GM18907 (cell line): ENCODE results near the gene UPF3A.
"Not testable (repeated sequence)": the region's sequence is repeated elsewhere in the genome, so short reads cannot be mapped to it uniquely, and the experiment has no call there.

ENCODE experiments used
- ATAC-seq: cut with Tn5 transposase; IDR thresholded peaks from one replicate; pipeline ENCODE4 v1.9.1; 2021; ENCODE audit warnings: mild to moderate bottlenecking, moderate library complexity; ENCODE audit not compliant: unreplicated experiment

The UPF3A gene, protein sequence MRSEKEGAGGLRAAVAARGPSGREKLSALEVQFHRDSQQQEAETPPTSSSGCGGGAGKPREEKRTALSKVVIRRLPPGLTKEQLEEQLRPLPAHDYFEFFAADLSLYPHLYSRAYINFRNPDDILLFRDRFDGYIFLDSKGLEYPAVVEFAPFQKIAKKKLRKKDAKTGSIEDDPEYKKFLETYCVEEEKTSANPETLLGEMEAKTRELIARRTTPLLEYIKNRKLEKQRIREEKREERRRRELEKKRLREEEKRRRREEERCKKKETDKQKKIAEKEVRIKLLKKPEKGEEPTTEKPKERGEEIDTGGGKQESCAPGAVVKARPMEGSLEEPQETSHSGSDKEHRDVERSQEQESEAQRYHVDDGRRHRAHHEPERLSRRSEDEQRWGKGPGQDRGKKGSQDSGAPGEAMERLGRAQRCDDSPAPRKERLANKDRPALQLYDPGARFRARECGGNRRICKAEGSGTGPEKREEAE

GRCh38 chr13:114281351-114282040 is at the start of gene UPF3A:
TSS of gene UPF3A (plus strand) at chr13:114281601. CDS start at chr13:114281640, 39 bp downstream.
- ATAC-seq: peak; percentile 72

- no peak for ATAC-seq
Observed at GRCh38 chr13:114231886-114232285, 49.5 kb upstream of the UPF3A start.

DNA sequence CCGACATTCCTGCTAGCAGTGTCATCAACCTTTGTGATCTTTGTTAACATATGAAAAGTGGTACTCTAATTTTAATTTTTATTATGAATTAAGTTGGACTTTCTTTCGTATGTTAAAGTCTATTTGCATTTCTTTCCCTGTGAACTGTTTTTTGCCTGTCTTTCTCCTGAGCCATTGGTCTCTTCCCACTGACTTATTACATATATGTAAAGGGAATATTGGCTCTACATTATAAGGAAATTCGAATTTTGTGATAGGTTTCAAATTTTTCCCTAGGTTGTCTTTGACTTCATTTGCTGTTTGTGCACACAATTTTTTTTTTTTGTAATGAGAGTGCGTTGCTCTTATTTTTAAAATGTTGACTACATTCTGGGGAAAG is 47.1 kb upstream of the UPF3A start:
- no peak for ATAC-seq

- peak; percentile 91 for ATAC-seq
Observed at GRCh38 chr13:114234645-114235421, 46.6 kb upstream of the UPF3A start, which contains the start of gene CDC16. TSS of gene CDC16 (plus strand) at chr13:114234897. CDS start at chr13:114235085, 188 bp downstream.

GRCh38 chr13:114235697-114236096 is 45.7 kb upstream of the UPF3A start:
- no peak for ATAC-seq

- ATAC-seq: no peak
Observed at GRCh38 chr13:114236227-114236626, 45.2 kb upstream of the UPF3A start.

DNA sequence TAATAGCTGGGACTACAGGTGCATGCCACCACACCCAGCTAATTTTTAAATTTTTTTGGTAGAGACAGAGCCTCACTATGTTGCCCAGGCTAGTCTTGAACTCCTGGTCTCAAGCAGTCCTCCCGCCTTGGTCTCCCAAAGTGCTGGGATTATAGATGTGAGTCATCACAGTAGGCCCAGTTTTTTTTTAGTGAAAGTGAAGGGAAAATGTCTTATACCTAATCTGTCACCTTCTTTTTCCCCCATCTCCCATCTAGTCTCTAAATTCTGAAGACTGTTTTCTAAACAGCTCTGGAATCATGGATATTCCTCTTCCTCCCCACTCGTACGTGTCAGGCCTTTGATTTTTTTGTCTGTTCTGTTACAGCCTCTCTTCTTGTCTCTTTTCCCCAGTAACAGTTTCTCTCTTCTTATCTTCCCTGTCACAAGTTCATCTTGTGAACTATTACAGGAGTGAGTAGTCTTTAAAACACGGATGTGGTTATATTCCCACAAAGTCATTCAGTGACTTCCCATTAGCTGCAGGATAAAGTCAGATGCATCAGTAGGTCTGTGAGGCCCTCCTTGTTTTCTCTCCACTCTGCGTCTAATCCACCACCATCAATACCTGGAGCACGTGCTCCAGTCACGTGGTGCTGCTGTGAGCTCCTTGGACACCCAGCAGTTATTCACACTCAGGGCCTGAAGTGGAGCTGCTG is 43.8 kb upstream of the UPF3A start:
- ATAC-seq: no peak

DNA sequence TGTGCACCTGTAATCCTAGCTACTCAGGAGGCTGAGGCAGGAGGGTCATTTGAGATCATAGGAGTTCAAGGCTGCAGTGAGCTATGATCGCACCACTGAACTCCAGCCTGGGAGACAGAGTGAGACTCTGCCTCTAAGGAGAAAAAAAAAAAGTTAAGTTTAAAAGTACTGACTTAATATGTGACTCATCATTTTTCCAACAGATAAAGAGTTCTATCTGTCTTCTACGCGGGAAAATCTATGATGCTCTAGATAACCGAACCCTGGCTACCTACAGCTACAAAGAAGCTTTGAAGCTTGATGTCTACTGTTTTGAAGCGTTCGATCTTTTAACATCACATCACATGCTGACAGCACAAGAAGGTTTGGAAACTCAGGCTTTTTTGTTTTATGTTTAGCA is 39.5 kb upstream of the UPF3A start:
- ATAC-seq: no peak

DNA sequence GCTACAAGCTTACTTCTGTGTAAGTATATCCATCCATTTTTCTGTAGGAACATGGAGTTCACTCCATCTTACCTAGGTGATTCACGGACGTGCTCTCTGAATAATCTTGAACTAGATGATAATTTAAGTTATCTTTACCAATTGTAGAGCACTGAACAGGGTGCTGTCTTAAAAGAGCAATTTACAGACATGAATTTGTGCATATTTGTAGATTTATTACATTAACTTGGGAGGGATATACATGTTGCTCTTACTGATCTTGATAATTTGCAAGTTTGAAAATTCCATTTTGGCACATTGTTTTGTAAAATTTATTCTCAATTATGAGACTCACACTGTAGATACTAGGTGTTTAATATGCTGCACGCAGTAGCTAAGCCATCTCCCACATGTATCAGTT is 37.4 kb upstream of the UPF3A start:
- no peak for ATAC-seq

GRCh38 chr13:114244637-114245036 is 36.8 kb upstream of the UPF3A start:
- ATAC-seq: no peak

- no peak for ATAC-seq
Observed at GRCh38 chr13:114248011-114248410, 33.4 kb upstream of the UPF3A start.

DNA sequence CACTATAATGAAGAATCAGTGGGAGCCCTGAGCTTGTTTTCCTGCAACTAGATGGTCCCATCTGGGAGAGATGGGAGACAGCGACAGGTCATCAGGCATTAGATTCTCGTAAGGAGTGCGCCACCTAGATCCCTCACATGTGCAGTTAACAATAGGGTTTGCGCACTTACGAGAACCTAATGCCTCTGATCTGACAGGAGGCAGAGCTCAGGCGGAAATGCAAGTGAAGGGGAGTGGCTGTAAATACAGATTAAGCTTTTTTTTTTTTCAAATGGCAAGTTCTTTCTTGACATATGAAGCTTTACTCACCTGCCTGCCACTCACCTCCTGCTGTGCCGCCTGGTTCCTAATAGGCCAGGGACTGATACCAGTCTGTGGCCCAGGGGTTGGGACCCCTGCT is 32.3 kb upstream of the UPF3A start:
- ATAC-seq: no peak

DNA sequence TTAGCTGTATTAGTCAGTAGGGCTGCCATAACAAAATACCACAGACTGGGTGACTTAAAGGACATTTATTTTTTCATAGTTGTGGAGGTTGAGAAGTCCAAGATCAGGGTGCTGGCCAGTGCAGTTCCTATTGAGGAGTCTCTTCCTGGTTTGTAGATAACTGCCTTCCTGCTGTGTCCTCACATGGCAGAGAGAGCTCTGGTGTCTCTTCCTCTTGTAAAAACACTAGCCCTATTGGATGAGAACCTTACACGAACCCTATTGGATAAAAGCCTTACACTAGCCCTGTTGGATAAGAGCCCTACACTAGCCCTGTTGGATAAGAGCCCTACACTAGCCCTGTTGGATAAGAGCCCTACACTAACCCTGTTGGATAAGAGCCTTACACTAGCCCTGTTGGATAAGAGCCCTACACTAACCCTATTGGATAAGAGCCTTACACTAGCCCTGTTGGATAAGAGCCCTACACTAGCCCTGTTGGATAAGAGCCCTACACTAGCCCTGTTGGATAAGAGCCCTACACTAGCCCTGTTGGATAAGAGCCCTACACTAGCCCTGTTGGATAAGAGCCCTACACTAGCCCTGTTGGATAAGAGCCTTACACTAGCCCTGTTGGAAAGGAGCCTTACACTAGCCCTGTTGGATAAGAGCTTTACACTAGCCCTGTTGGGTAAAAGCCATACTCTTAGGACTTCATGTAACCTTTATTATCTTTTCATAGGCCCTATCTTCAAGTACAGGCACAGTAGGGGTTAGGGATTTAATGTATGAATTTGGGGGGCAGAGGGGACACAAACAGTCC is 29.6 kb upstream of the UPF3A start:
- not testable (repeated sequence) for ATAC-seq

DNA sequence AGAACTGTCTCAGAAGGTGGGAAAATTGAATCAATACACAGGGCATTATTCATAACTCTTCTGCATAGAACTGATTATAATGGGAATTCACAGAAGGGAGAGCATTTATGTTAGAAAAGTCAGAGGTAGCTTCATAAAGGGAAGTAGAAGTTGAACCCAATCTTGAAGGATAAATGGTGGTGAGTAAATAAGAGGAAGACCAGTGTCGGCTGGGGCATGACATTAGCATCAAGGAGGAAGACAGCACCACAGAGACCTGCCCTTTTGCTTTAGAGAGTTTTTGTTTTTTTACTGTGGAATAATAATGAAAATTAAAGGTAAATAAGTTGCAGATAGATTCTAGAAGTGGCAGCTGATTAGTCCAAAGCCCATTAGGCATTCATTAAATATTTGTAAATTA is 24.9 kb upstream of the UPF3A start:
- ATAC-seq: no peak

- no peak for ATAC-seq
Observed at GRCh38 chr13:114257014-114257413, 24.4 kb upstream of the UPF3A start.

GRCh38 chr13:114258589-114258988 is 22.8 kb upstream of the UPF3A start:
- no peak for ATAC-seq

- ATAC-seq: no peak
Observed at GRCh38 chr13:114259374-114259773, 22.0 kb upstream of the UPF3A start.

DNA sequence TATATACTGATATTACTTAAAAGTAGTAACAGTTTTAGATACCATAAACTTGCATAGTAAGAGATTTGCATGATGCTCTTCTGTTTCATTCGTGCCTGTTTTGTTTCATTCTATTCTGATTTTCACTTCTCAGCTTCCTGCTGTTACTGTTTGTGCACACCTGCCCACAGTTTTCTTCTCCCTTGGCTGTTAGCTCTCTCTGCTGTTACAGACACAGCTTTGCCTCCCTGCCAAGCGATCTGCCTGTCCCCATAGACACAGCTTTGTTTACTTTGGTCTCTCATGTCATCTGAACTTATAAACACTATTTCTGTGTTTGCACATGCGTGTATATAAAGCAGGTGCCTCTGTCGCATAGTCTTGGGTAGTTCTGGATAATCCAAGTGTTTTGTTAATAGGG is 21.4 kb upstream of the UPF3A start:
- peak; percentile 50 for ATAC-seq

- no peak for ATAC-seq
Observed at GRCh38 chr13:114260814-114261213, 20.6 kb upstream of the UPF3A start.
